ENCODE measurements around the gene LIPE. TPM values are rescaled to one million over a fixed set of nuclear protein-coding genes. Genes with fewer than 3 reads are reported as not detected.

LIPE gene
- total RNA-seq, 1 donor from 2014 or later = 3.9 TPM

DNA sequence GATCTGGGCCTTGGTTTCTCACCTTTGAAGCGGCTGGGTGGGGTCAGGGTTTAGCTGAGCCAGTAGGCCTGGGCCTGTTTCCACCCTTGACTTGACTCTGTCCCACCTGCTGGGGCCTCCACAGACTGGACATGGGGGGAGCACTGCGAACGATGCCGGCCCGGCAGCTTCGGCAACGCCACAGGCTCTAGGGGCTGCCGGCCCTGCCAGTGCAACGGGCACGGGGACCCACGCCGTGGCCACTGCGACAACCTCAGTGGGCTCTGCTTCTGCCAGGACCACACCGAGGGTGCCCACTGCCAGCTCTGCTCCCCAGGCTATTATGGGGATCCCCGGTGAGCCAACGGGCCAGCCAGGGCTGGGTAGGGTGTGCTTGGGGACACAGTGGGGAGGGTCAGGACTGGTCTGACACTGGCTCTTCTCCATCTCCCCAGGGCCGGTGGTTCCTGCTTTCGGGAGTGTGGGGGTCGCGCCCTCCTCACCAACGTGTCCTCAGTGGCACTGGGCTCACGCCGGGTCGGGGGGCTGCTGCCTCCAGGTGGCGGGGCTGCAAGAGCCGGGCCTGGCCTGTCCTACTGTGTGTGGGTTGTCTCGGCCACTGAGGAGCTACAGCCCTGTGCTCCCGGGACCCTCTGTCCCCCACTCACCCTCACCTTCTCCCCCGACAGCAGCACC is 73.7 kb downstream of the LIPE start:
- H3K9me3 ChIP-seq = no peaks in the 10 kb centered on the region
- ATAC-seq = no peak
- TF ChIP-seq, protein P1, sequence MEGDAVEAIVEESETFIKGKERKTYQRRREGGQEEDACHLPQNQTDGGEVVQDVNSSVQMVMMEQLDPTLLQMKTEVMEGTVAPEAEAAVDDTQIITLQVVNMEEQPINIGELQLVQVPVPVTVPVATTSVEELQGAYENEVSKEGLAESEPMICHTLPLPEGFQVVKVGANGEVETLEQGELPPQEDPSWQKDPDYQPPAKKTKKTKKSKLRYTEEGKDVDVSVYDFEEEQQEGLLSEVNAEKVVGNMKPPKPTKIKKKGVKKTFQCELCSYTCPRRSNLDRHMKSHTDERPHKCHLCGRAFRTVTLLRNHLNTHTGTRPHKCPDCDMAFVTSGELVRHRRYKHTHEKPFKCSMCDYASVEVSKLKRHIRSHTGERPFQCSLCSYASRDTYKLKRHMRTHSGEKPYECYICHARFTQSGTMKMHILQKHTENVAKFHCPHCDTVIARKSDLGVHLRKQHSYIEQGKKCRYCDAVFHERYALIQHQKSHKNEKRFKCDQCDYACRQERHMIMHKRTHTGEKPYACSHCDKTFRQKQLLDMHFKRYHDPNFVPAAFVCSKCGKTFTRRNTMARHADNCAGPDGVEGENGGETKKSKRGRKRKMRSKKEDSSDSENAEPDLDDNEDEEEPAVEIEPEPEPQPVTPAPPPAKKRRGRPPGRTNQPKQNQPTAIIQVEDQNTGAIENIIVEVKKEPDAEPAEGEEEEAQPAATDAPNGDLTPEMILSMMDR (IDR thresholded peaks at IDR 0.05) = no peak
- no peaks in the 10 kb centered on the region for H3K27me3 ChIP-seq
- no peak for DNase-seq
- peaks cover 27% of the 10 kb centered on the region for H3K36me3 ChIP-seq
- no peaks in the 10 kb centered on the region for H3K4me1 ChIP-seq
- no peak overlapping the region for H3K27ac ChIP-seq
- intact Hi-C loops (cut with DNase I) = no loop called here
- H3K4me3 ChIP-seq = no peak overlapping the region

DNA sequence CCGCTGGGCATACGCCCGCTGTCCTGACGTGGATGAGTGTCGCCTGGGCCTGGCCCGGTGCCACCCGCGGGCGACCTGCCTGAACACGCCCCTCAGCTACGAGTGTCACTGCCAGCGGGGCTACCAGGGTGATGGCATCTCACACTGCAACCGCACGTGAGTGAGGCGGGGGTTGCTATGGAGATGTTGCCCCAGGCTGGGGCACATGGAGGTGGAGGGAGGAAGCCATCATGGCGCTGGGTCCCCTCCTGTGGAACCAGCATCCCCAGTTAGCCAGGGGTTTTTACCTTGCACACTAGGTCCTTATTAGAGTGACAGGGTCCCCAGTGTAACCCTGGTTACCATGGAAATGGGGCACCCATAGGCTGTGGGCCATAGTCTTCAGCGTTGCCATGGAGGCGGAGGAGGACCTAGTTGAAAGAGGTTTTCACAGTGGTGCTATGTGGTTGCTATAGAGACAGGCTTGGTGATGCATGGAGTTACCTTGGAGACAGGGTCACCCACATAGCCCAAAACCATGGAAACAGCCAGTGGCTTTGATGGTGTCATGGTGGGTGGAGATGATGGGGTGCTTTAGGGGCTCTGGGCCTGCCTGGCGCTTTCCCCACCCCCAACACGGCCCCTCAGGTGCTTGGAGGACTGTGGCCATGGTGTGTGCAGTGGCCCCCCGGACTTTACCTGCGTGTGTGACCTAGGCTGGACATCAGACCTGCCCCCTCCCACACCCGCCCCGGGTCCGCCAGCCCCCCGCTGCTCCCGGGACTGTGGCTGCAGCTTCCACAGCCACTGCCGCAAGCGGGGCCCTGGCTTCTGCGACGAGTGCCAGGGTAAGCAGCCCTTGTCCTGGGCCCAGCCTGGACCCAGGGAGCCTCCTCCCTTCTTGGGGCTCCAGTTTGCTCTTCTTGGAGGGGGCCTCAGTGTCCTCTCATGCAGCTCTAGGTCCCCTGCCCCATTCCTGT is 74.6 kb downstream of the LIPE start:
- no peaks in the 10 kb centered on the region for H3K9me3 ChIP-seq
- no peaks in the 10 kb centered on the region for H3K27me3 ChIP-seq
- H3K27ac ChIP-seq = no peak overlapping the region
- intact Hi-C loops (cut with DNase I) = no loop called here
- no peak for ATAC-seq
- H3K4me3 ChIP-seq = no peak overlapping the region
- DNase-seq = no peak
- H3K4me1 ChIP-seq = no peaks in the 10 kb centered on the region
- H3K36me3 ChIP-seq = peaks cover 21% of the 10 kb centered on the region
- TF ChIP-seq, protein P1 (IDR thresholded peaks at IDR 0.05) = no peak

Other genes starting within 250 kb of the LIPE start
- gene DEDD2, start 209.7 kb downstream of the LIPE start, total RNA-seq = 25.1 TPM
- 9.6 TPM for gene ZNF526, start 207.1 kb downstream of the LIPE start, total RNA-seq
- gene GSK3A, start 184.8 kb downstream of the LIPE start, total RNA-seq = 38.7 TPM
- gene ERF, start 172.3 kb downstream of the LIPE start, total RNA-seq = 53.9 TPM
- gene CIC, start 158.1 kb downstream of the LIPE start, total RNA-seq = 76.7 TPM
- 0.52 TPM for gene PRR19, start 125.3 kb downstream of the LIPE start, total RNA-seq
- 13.2 TPM for gene PAFAH1B3, start 124.8 kb downstream of the LIPE start, total RNA-seq
- gene TMEM145, start 114.1 kb downstream of the LIPE start, total RNA-seq = 0.35 TPM
- gene MEGF8, start 101.8 kb downstream of the LIPE start, total RNA-seq = 18.4 TPM
- 0.87 TPM for gene CNFN, start 37.1 kb downstream of the LIPE start, total RNA-seq
- 150 TPM for gene CXCL17, start 15.6 kb upstream of the LIPE start, total RNA-seq
- gene CEACAM1, start 101.1 kb upstream of the LIPE start, total RNA-seq = 13.1 TPM
- gene CEACAM8, start 167.5 kb upstream of the LIPE start, total RNA-seq = not detected

Data from upper lobe of right lung (tissue), 1 donor.